ENCODE measurements around the gene NELL1.
"Not testable (repeated sequence)": the region's sequence is repeated elsewhere in the genome, so short reads cannot be mapped to it uniquely, and the experiment has no call there.

Gene NELL1

GRCh38 chr11:21122523-21122922 lies 453.1 kb downstream of the NELL1 start:
- no peak overlapping the region for H3K27ac ChIP-seq
- H3K27me3 ChIP-seq (ENCODE audit: control insufficient read depth, insufficient read depth, low read length): no peaks in the 10 kb centered on the region
- H3K9ac ChIP-seq: no peak overlapping the region
- H3K4me3 ChIP-seq (ENCODE audit: low read depth, low read length): no peak overlapping the region
- H3K36me3 ChIP-seq (ENCODE audit: control insufficient read depth, insufficient read depth, low read length): no peaks in the 10 kb centered on the region
- H3K9me3 ChIP-seq (ENCODE audit: control insufficient read depth, low read length): no peaks in the 10 kb centered on the region
- H3K4me1 ChIP-seq: no peaks in the 10 kb centered on the region
- no peaks in the 10 kb centered on the region for H3K79me2 ChIP-seq
- H3K4me2 ChIP-seq (ENCODE audit: low read length): no peak overlapping the region
- no peak for TF ChIP-seq CTCF (IDR thresholded peaks at IDR 0.05)
- no peak overlapping the region for H2AFZ ChIP-seq

GRCh38 chr11:21132146-21132720 lies 462.8 kb downstream of the NELL1 start:
- H3K4me2 ChIP-seq (ENCODE audit: low read length): no peak overlapping the region
- TF ChIP-seq CTCF (IDR thresholded peaks at IDR 0.05): no peak

GRCh38 chr11:21133244-21133643 lies 463.9 kb downstream of the NELL1 start:
- no peak overlapping the region for H2AFZ ChIP-seq
- no peak overlapping the region for H3K9ac ChIP-seq
- no peak for TF ChIP-seq CTCF (IDR thresholded peaks at IDR 0.05)
- H3K36me3 ChIP-seq (ENCODE audit: control insufficient read depth, insufficient read depth, low read length): no peaks in the 10 kb centered on the region
- H3K79me2 ChIP-seq: no peaks in the 10 kb centered on the region
- no peaks in the 10 kb centered on the region for H3K9me3 ChIP-seq (ENCODE audit: control insufficient read depth, low read length)
- H3K4me2 ChIP-seq (ENCODE audit: low read length): no peak overlapping the region
- H3K4me1 ChIP-seq: no peaks in the 10 kb centered on the region
- no peak overlapping the region for H3K4me3 ChIP-seq (ENCODE audit: low read depth, low read length)
- no peak overlapping the region for H3K27ac ChIP-seq
- no peaks in the 10 kb centered on the region for H3K27me3 ChIP-seq (ENCODE audit: control insufficient read depth, insufficient read depth, low read length)

More at GRCh38 chr11:21132146-21132720, 462.8 kb downstream of the NELL1 start:
- H3K27ac ChIP-seq: no peak overlapping the region
- no peaks in the 10 kb centered on the region for H3K9me3 ChIP-seq (ENCODE audit: control insufficient read depth, low read length)
- H3K79me2 ChIP-seq: no peaks in the 10 kb centered on the region
- H3K27me3 ChIP-seq (ENCODE audit: control insufficient read depth, insufficient read depth, low read length): no peaks in the 10 kb centered on the region
- H3K36me3 ChIP-seq (ENCODE audit: control insufficient read depth, insufficient read depth, low read length): no peaks in the 10 kb centered on the region
- no peak overlapping the region for H3K4me3 ChIP-seq (ENCODE audit: low read depth, low read length)
- H3K4me1 ChIP-seq: no peaks in the 10 kb centered on the region
- no peak overlapping the region for H2AFZ ChIP-seq
- no peak overlapping the region for H3K9ac ChIP-seq

GRCh38 chr11:21133722-21134121 lies 464.3 kb downstream of the NELL1 start:
- Histone ChIP-seq H3K79me2 (no peaks in the 10 kb centered on the region), H3K9me3 (ENCODE audit: control insufficient read depth, low read length) (no peaks in the 10 kb centered on the region), H3K4me1 (no peaks in the 10 kb centered on the region), H2AFZ (no peak overlapping the region), H3K9ac (no peak overlapping the region), H3K36me3 (ENCODE audit: control insufficient read depth, insufficient read depth, low read length) (no peaks in the 10 kb centered on the region), H3K27ac (no peak overlapping the region), H3K27me3 (ENCODE audit: control insufficient read depth, insufficient read depth, low read length) (no peaks in the 10 kb centered on the region), H3K4me3 (ENCODE audit: low read depth, low read length) (no peak overlapping the region), H3K4me2 (ENCODE audit: low read length) (no peak overlapping the region)
- no peak for TF ChIP-seq CTCF (IDR thresholded peaks at IDR 0.05)

- Histone ChIP-seq H3K36me3 (ENCODE audit: control insufficient read depth, insufficient read depth, low read length) (no peaks in the 10 kb centered on the region), H3K27me3 (ENCODE audit: control insufficient read depth, insufficient read depth, low read length) (no peaks in the 10 kb centered on the region), H3K27ac (no peak overlapping the region), H3K79me2 (no peaks in the 10 kb centered on the region), H3K9ac (no peak overlapping the region), H3K4me3 (ENCODE audit: low read depth, low read length) (no peak overlapping the region), H3K4me1 (no peaks in the 10 kb centered on the region), H3K9me3 (ENCODE audit: control insufficient read depth, low read length) (no peaks in the 10 kb centered on the region), H3K4me2 (ENCODE audit: low read length) (no peak overlapping the region), H2AFZ (no peak overlapping the region)
- TF ChIP-seq CTCF (IDR thresholded peaks at IDR 0.05): no peak
These were observed 468.4 kb downstream of the NELL1 start for GRCh38 chr11:21137803-21138202.

GRCh38 chr11:21141557-21141956 lies 472.2 kb downstream of the NELL1 start:
- not testable (repeated sequence) for H3K9ac ChIP-seq; H3K4me2 ChIP-seq (ENCODE audit: low read length); H3K4me3 ChIP-seq (ENCODE audit: low read depth, low read length); H2AFZ ChIP-seq; H3K9me3 ChIP-seq (ENCODE audit: control insufficient read depth, low read length); H3K27ac ChIP-seq; H3K79me2 ChIP-seq; H3K27me3 ChIP-seq (ENCODE audit: control insufficient read depth, insufficient read depth, low read length); H3K4me1 ChIP-seq; H3K36me3 ChIP-seq (ENCODE audit: control insufficient read depth, insufficient read depth, low read length)
